ENCODE data around the gene ERF. TPM values are rescaled to one million over a fixed set of nuclear protein-coding genes. Genes with fewer than 3 reads are reported as not detected.

Gene ERF
- total RNA-seq, 1 experiment from 2014 or later, result 96.1 TPM

GRCh38 chr19:42295342-42295741 lies 40.4 kb upstream of the ERF start:
- H3K9me3 ChIP-seq (ENCODE audit: control insufficient read depth in 1 of 2, insufficient read depth in 1 of 2, low read depth in 1 of 2, low read length in 2 of 2), result no peaks in the 10 kb centered on the region
- RAD21 ChIA-PET (ENCODE audit: low non-redundant PET in 1 of 2, low total read pairs in 2 of 2, uncharacterized antibody in 2 of 2, unreplicated experiment in 2 of 2), result no interaction called here
- no peak for TF ChIP-seq SIN3A (IDR thresholded peaks at IDR 0.05; ENCODE audit: low read depth)
- TF ChIP-seq RAD21 (IDR thresholded peaks at IDR 0.05; ENCODE audit: low read depth), result no peak
- no peak for TF ChIP-seq ZFX (IDR thresholded peaks at IDR 0.05)
- no peak for TF ChIP-seq ZNF274 (IDR thresholded peaks at IDR 0.05; ENCODE audit: low read depth, low read length)
- TF ChIP-seq REST (IDR thresholded peaks at IDR 0.05; ENCODE audit: low read depth), result no peak
- TF ChIP-seq CTCF (IDR thresholded peaks at IDR 0.05 in 2 of 3, conservative IDR thresholded peaks at IDR 0.05 in 1 of 3; ENCODE audit: borderline replicate concordance in 1 of 3, insufficient read depth in 1 of 3, low read depth in 2 of 3, low read length in 2 of 3), result no peak
- TF ChIP-seq FOSL1 (IDR thresholded peaks at IDR 0.05; ENCODE audit: low read depth), result no peak
- TF ChIP-seq EGR1 (IDR thresholded peaks at IDR 0.05; ENCODE audit: low read depth), result no peak
- no peak for TF ChIP-seq TCF7L2 (IDR thresholded peaks at IDR 0.05; ENCODE audit: borderline replicate concordance, extremely low read depth, insufficient read depth, insufficient read length)
- TF ChIP-seq EZH2phosphoT487 (IDR thresholded peaks at IDR 0.05; ENCODE audit: borderline replicate concordance), result no peak
- TF ChIP-seq MAX (IDR thresholded peaks at IDR 0.05), result no peak
- no peak for TF ChIP-seq ZBTB33 (IDR thresholded peaks at IDR 0.05; ENCODE audit: extremely low read depth, insufficient replicate concordance, low read length)
- TF ChIP-seq SRF (IDR thresholded peaks at IDR 0.05; ENCODE audit: low read depth), result no peak
- no peak for TF ChIP-seq YY1 (IDR thresholded peaks at IDR 0.05; ENCODE audit: extremely low read depth, insufficient replicate concordance, low read depth, low read length)
- no peak for TF ChIP-seq CEBPB (IDR thresholded peaks at IDR 0.05; ENCODE audit: low read depth)
- no peak for TF ChIP-seq EZH2 (IDR thresholded peaks at IDR 0.05)
- no peak for TF ChIP-seq SP1 (IDR thresholded peaks at IDR 0.05; ENCODE audit: low read depth)
- TF ChIP-seq ATF3 (IDR thresholded peaks at IDR 0.05), result no peak
- TF ChIP-seq POLR2A (IDR thresholded peaks at IDR 0.05; ENCODE audit: borderline replicate concordance, extremely low read depth, insufficient read depth, insufficient read length), result no peak
- TF ChIP-seq ELF1 (IDR thresholded peaks at IDR 0.05; ENCODE audit: borderline replicate concordance, low read depth), result no peak
- no peak overlapping the region for H3K9ac ChIP-seq (ENCODE audit: low read length)
- H3K4me1 ChIP-seq (ENCODE audit: control insufficient read depth in 1 of 2, insufficient read depth in 2 of 2, low read length in 2 of 2), result peaks cover 18 to 33% of the 10 kb centered on the region in 2 experiments
- peaks cover 7 to 11% of the 10 kb centered on the region in 2 experiments; a peak in 3 of 4 replicates for H3K36me3 ChIP-seq (ENCODE audit: control insufficient read depth in 1 of 2, insufficient read depth in 2 of 2, low read length in 2 of 2)
- intact Hi-C loops (cut with micrococcal nuclease), result no loop called here
- peak overlapping the region; percentile 52; the same call in 1 of the 2 replicates for H3K27ac ChIP-seq (ENCODE audit: low read depth, low read length)
- TSS peak; percentile 39 for BruUV-seq (replicated peaks)
- H3K79me2 ChIP-seq (ENCODE audit: insufficient read depth, low read length), result no peaks in the 10 kb centered on the region
- no peak overlapping the region for H2AFZ ChIP-seq (ENCODE audit: low read depth, low read length, poor library complexity, severe bottlenecking)
- H3K4me2 ChIP-seq (ENCODE audit: low read length), result no peak overlapping the region
- H4K20me1 ChIP-seq (ENCODE audit: insufficient read depth), result no peaks in the 10 kb centered on the region
- CTCF ChIA-PET, result interaction anchor here (1.0 to 3.0 kb wide), 3 partner anchors 11 to 51 kb away, joined by 3 to 26 read pairs (median 6); no protein-coding TSS in a partner anchor
- H3K9me2 ChIP-seq (ENCODE audit: insufficient read depth), result no peaks in the 10 kb centered on the region
- no peaks in the 10 kb centered on the region for H3K27me3 ChIP-seq (ENCODE audit: insufficient read depth, low read length)
- DNase-seq (ENCODE audit: low read depth, low spot score) (no peak), ATAC-seq (no peak)
- H3K4me3 ChIP-seq (replicated peaks in 1 of 2; ENCODE audit: low read depth in 1 of 2, low read length in 2 of 2), result no peak overlapping the region
- POLR2A ChIA-PET, result interaction anchor here (0.6 kb wide), 2 partner anchors 9 to 1682 kb away, joined by 4 read pairs; no protein-coding TSS in a partner anchor
